Stimulated activated CD8-positive, alpha-beta memory T cell treated with anti-CD3 and anti-CD28 coated beads, Interleukin-12 subunit alpha, Interleukin-12 subunit beta, amount 100 ng/mL, for 24 hours (primary cell): ENCODE results near the gene DDX46.
"Not testable (repeated sequence)": the region's sequence is repeated elsewhere in the genome, so short reads cannot be mapped to it uniquely, and the experiment has no call there.

Source experiments
- DNase-seq: peaks from one replicate; pipeline ENCODE4 v3.0.0-alpha.2; 2020; ENCODE audit errors: extremely low read depth

DDX46 gene

DNA sequence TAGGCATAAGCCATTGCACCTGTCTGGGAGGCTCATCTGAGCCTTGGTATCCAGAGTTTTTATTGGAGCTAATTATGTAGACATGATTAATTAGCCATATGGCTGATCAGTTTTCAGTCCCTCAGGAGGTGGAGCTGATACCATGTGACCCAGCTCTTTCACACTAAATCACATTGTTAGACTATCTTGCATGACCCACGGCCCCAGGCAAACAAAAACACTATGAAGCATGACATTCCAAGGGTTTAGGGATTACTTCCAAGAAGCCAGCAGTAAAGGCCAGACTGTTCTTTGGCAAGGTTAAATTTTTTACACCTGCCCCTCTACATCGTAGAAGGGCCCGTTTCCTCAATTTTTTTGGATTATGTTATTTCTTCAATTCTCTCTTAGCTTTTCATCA, 82.2 kb downstream of the DDX46 start:
- DNase-seq = no peak

GRCh38 chr5:134844252-134844651, 85.7 kb downstream of the DDX46 start:
- DNase-seq = no peak

DNA sequence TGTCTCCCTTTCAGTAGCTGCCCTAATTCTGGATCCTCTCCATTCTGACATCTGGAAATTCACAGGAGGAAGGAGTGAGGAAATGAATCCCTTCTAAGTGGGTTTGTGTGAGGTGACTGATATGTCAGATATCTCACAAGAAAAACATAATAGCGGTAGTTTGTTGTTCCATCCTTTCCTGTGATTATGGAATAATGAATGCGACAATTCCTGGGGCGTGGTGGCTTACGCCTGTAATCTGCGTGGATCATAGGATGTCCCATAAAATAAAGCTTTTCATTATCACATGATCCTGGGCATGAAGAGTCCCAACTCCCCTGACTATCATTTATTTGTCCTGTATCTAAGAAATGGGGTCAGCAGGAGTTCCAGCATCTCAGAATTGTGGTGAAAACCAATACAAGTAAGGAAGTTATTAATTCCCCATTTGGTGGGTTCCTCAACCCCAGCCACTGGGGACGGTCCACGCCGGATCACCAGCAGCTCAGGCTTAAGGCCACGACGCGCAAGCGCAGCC, 86.8 kb downstream of the DDX46 start:
- DNase-seq = no peak

DNA sequence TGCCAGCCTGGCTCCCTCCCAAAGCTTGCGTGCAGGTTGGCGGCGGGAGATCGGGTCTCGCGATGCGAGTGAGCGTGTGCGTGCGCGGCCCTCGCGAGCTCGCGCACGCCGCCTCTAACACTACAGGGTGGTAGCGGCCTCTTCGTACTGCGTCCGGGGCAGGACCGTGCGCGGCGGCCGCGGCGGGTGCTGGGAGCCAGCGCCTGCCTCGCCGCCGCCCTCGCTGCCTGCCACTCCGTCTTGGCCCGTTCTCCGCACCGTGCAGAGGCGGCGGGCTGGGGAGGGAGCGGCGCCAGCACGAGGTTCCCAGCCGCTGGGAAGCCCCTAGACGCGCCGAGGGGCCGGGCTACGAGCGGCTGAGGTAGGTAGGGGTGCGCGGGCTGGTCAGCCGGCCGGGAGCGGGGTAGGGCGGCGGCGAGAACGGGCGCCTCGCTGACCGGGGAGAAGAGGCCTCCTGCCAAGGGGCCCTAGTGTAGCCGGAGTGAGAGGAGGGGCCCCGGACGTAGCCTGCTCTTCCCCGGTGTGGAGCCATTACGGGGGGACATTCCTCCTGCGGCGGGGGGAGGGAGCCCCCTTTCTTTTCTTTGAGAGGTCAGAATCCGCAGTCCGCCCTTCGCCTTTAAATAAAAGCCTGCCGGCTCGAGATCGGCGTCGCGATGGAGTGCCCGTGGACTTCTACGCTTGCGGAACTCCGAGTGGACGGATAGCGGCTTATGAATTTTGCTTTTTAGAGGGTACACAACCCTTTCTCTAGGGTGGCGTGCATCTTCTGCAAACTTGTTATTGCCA, 87.5 kb downstream of the DDX46 start, which contains the start of gene C5orf24:
C5orf24 (plus strand) TSS at position 117 of the 789 bp plus-strand sequence. CDS start 8,933 bp downstream, outside the sequence.
- peak; percentile 86 for DNase-seq

DNA sequence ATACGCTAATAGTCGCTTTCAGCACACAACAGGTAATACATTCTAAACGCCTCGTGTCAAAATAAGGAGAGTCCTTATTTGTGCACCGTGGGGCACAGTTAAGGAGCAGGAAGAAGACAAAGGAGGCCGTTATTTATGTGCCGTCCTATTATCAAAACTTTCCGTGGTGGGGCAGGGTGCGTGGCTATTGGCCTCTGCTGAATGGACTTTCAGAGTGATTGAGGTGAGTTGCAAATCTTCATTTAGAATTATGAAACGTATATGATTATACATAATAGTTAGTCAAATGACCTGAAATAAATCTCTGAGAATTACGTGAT, 88.0 kb downstream of the DDX46 start:
- no peak for DNase-seq

DNA sequence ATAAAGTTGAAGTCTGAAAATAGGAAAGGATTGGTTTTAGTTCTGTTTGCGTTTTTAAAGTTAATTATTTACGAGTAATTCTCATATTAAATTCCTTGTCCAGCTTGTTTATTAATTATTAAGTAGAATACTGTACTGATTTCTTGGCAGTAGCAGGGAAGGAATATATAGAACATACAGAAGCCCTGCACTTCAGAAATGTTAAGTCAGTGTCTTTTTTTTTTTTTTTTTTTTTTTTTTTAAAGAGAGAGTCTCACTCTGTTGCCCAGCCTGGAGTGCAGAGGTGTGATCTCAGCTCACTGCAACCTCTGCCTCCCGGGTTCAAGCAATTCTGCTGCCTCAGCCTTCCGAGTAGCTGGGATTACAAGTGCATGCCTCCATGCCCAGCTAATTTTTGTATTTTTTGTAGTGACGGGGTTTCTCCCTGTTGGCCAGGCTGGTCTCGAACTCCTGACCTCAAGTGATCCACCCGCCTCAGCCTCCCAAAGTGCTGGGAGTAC, 90.9 kb downstream of the DDX46 start:
- DNase-seq = not testable (repeated sequence)

- no peak for DNase-seq
Measured at GRCh38 chr5:134851307-134851923, 92.8 kb downstream of the DDX46 start.

DNA sequence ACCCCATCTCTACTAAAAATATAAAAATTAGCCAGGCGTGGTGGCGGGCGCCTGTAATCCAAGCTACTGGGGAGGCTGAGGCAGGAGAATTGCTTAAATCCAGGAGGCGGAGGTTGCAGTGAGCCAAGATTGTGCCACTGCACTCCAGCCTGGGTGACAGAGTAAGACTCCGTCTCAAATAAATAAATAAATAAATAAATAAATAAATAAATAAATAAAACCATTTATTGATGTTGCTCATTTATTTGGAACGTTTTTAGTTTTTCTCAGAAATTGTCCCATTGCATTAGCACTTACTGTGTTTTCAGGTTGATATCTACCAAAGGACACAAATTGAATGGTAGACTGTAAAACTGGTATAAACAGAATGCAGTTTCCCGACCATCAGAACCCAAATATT, 97.9 kb downstream of the DDX46 start:
- not testable (repeated sequence) for DNase-seq

GRCh38 chr5:134857401-134857800, 98.8 kb downstream of the DDX46 start:
- no peak for DNase-seq

- no peak for DNase-seq
Measured at GRCh38 chr5:134864707-134865106, 106.1 kb downstream of the DDX46 start.

- no peak for DNase-seq
Measured at GRCh38 chr5:134873494-134873893, 114.9 kb downstream of the DDX46 start.

- DNase-seq = peak; percentile 41
Measured at GRCh38 chr5:134873987-134874830, 115.6 kb downstream of the DDX46 start, which contains the start of gene TXNDC15. Gene TXNDC15, plus strand, starts transcription at chr5:134874371. Its CDS starts 57 bp downstream, at chr5:134874428.

GRCh38 chr5:134874831-134875655, 116.5 kb downstream of the DDX46 start:
- DNase-seq = no peak

DNA sequence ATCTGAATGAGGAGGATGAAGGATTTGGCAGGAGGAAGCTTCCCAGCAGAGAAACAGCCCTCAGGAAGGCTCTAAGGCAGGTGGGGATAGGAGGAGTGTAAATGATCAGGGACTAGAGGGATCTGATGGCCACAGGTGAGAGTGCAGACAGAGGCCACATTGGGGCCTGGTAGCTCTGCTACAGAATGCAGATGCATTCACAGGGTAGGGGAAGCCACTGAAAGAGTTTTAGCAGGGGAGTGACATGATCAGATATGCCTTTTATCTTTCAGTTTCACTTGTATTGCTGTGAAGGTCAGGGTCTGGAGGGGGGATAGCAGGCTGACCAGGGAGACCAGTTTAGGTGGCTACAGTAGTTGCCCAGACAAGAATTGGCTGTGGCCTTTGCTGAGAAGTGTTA, 118.6 kb downstream of the DDX46 start:
- no peak for DNase-seq

- no peak for DNase-seq
Measured at GRCh38 chr5:134878403-134878802, 119.8 kb downstream of the DDX46 start.

DNA sequence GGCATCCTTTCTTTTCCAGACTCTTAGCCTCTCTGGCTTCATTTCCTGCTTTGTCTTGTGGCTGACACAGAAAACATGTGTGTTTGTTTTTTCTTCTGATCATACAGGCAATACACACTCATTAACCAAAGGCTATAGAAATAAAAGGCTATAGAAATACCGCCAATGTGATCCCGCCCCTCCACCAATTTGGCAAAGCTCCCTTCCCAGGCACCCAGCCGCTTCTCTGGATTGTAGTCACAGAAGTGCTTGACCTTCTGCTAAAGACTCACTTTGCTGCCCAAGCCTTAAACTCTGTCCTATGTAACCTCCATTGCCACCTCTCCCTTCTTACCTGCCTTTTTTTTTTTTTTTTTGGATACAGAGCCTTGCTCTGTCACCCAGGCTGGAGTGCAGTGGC, 120.9 kb downstream of the DDX46 start:
- no peak for DNase-seq
